Measurements from ENCODE around the gene KRT84. TPM values are rescaled to one million over a fixed set of nuclear protein-coding genes. Genes with fewer than 3 reads are reported as not detected.

KRT84 gene
- total RNA-seq, 1 experiment from 2014 or later = not detected

DNA sequence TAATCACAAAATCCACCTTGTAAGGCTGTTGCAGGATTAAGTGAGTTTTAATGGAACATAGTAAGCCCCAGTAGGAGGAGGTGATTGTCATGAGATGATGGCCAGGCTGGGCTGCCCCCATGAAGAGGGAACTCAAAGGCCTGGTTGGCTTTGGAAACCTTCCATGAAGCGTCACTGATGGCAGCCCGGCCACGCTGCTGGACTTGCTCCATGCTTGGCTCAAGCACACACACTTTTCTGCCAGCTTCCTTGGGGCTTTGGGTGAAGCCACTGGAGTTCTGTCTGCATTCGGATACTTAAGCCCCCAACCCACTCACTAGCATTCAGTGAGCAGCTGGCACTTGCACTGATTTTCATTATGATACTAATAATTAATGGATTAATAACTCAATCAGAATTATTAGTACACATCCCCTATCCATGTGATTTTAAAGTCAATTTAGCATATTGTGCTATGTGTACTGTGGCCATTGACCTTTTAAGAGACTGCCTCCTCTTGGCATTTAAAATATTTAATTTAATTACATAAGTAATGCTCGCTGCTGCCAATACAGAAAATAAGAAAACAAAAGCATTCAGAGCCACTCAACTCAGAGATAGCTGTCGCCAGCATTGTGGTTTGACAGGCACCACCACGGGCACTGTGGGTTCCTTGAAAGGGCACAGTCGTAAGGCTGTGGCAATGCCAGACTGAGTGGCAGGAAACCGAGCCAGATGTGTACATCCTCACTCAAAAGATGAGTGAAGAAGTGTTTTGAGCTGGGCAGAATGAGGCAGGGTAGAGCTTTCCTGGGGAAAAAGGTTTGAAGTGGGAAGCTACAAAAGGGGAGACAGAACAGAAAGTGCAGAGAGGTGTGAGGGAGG, 34.0 kb downstream of the KRT84 start:
- Histone ChIP-seq H3K9me3 (ENCODE audit: low read depth, low read length, poor library complexity, severe bottlenecking) (no peaks in the 10 kb centered on the region), H3K4me1 (ENCODE audit: insufficient read depth, low read length, poor library complexity, severe bottlenecking) (no peaks in the 10 kb centered on the region), H3K36me3 (ENCODE audit: insufficient read depth, low read length, poor library complexity, severe bottlenecking) (no peaks in the 10 kb centered on the region), H3K27me3 (replicated peaks; ENCODE audit: insufficient read depth, low read depth, low read length, poor library complexity) (no peaks in the 10 kb centered on the region), H3K27ac (ENCODE audit: low read depth, low read length, poor library complexity, severe bottlenecking) (no peak overlapping the region), H3K4me3 (ENCODE audit: low read depth, low read length, poor library complexity, severe bottlenecking) (no peak overlapping the region)
- TF ChIP-seq EZH2 (IDR thresholded peaks at IDR 0.05; ENCODE audit: borderline replicate concordance, low read depth, low read length, poor library complexity, severe bottlenecking) = no peak
- TF ChIP-seq, protein P1, sequence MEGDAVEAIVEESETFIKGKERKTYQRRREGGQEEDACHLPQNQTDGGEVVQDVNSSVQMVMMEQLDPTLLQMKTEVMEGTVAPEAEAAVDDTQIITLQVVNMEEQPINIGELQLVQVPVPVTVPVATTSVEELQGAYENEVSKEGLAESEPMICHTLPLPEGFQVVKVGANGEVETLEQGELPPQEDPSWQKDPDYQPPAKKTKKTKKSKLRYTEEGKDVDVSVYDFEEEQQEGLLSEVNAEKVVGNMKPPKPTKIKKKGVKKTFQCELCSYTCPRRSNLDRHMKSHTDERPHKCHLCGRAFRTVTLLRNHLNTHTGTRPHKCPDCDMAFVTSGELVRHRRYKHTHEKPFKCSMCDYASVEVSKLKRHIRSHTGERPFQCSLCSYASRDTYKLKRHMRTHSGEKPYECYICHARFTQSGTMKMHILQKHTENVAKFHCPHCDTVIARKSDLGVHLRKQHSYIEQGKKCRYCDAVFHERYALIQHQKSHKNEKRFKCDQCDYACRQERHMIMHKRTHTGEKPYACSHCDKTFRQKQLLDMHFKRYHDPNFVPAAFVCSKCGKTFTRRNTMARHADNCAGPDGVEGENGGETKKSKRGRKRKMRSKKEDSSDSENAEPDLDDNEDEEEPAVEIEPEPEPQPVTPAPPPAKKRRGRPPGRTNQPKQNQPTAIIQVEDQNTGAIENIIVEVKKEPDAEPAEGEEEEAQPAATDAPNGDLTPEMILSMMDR (conservative IDR thresholded peaks at IDR 0.05; ENCODE audit: low read depth, low read length) = no peak
- BruUV-seq (replicated peaks) = no TSS peak
- ChIA-PET POLR2A (ENCODE audit: low non-redundant PET) (no interaction called here), CTCF (no interaction called here)
- no peak for DNase-seq (ENCODE audit: low spot score)
- intact Hi-C loops (cut with micrococcal nuclease; ENCODE audit: unreplicated experiment) = no loop called here

DNA sequence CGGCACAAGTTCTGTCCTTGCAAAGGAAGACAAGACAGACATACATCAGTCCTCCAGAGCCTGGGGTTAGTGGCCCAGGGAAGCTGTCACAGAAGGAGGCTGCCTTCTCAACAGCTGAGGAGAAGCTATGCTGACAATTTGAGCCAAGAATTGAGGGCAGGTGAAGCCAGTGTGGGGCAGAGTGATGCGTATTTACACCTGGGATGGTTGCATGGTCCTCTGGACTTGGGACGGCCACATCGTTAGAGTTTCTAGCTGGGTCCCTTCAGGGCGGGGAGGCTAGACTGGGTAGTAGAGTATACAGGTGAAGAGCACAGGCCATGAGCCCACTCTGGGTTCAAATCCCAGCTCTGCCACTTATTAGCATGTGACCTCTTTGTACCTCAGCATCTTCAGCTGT, 34.7 kb downstream of the KRT84 start:
- TF ChIP-seq EZH2 (IDR thresholded peaks at IDR 0.05; ENCODE audit: borderline replicate concordance, low read depth, low read length, poor library complexity, severe bottlenecking) = no peak
- TF ChIP-seq, protein P1 (conservative IDR thresholded peaks at IDR 0.05; ENCODE audit: low read depth, low read length) = no peak
- H3K27ac ChIP-seq (ENCODE audit: low read depth, low read length, poor library complexity, severe bottlenecking) = no peak overlapping the region
- no peak overlapping the region for H3K4me3 ChIP-seq (ENCODE audit: low read depth, low read length, poor library complexity, severe bottlenecking)
- H3K27me3 ChIP-seq (replicated peaks; ENCODE audit: insufficient read depth, low read depth, low read length, poor library complexity) = no peaks in the 10 kb centered on the region
- H3K36me3 ChIP-seq (ENCODE audit: insufficient read depth, low read length, poor library complexity, severe bottlenecking) = no peaks in the 10 kb centered on the region
- intact Hi-C loops (cut with micrococcal nuclease; ENCODE audit: unreplicated experiment) = no loop called here
- no peak for DNase-seq (ENCODE audit: low spot score)
- H3K4me1 ChIP-seq (ENCODE audit: insufficient read depth, low read length, poor library complexity, severe bottlenecking) = no peaks in the 10 kb centered on the region
- ChIA-PET POLR2A (ENCODE audit: low non-redundant PET) (no interaction called here), CTCF (no interaction called here)
- no TSS peak for BruUV-seq (replicated peaks)
- H3K9me3 ChIP-seq (ENCODE audit: low read depth, low read length, poor library complexity, severe bottlenecking) = no peaks in the 10 kb centered on the region

DNA sequence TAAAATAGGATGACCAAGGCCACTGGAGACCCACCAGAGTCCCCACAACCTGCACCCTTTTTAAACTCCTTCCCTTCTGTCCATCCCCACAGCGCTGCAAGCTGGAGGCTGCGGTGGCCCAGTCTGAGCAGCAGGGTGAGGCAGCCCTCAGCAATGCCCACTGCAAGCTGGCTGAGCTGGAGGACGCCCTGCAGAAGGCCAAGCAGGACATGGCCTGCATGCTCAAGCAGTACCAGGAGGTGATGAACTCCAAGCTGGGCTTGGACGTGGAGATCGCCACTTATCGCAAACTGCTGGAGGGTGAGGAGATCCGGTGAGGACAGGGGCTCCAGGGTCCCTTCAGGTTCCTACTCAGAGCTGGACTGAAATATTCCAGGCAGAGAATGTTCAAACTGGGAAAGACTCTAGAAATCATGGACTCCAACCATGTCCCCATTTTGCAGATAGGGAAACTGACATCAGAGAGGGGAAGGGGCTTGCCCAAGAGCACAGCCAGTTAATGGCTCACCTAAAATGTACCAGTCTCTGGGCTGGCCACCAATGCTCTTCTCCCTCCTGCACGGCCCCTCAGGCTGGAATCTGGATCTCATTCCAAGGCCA, 35.3 kb downstream of the KRT84 start:
- no peak overlapping the region for H3K27ac ChIP-seq (ENCODE audit: low read depth, low read length, poor library complexity, severe bottlenecking)
- H3K9me3 ChIP-seq (ENCODE audit: low read depth, low read length, poor library complexity, severe bottlenecking) = no peaks in the 10 kb centered on the region
- H3K27me3 ChIP-seq (replicated peaks; ENCODE audit: insufficient read depth, low read depth, low read length, poor library complexity) = no peaks in the 10 kb centered on the region
- TF ChIP-seq, protein P1 (conservative IDR thresholded peaks at IDR 0.05; ENCODE audit: low read depth, low read length) = no peak
- no peak for TF ChIP-seq EZH2 (IDR thresholded peaks at IDR 0.05; ENCODE audit: borderline replicate concordance, low read depth, low read length, poor library complexity, severe bottlenecking)
- ChIA-PET POLR2A (ENCODE audit: low non-redundant PET) (no interaction called here), CTCF (no interaction called here)
- BruUV-seq (replicated peaks) = no TSS peak
- H3K4me1 ChIP-seq (ENCODE audit: insufficient read depth, low read length, poor library complexity, severe bottlenecking) = no peaks in the 10 kb centered on the region
- DNase-seq (ENCODE audit: low spot score) = no peak
- H3K4me3 ChIP-seq (ENCODE audit: low read depth, low read length, poor library complexity, severe bottlenecking) = no peak overlapping the region
- H3K36me3 ChIP-seq (ENCODE audit: insufficient read depth, low read length, poor library complexity, severe bottlenecking) = no peaks in the 10 kb centered on the region
- intact Hi-C loops (cut with micrococcal nuclease; ENCODE audit: unreplicated experiment) = no loop called here

Data from A673 (cell line).